Raji (cell line): Measurements from ENCODE around the gene ZNF350.

Experiments
- POLR2A ChIP-seq: IDR thresholded peaks from 2 replicates; pipeline ENCODE4 v1.6.1; 2011; ENCODE audit warnings: low read depth, low read length, control low read depth; ENCODE audit not compliant: insufficient read depth

The ZNF350 gene

DNA sequence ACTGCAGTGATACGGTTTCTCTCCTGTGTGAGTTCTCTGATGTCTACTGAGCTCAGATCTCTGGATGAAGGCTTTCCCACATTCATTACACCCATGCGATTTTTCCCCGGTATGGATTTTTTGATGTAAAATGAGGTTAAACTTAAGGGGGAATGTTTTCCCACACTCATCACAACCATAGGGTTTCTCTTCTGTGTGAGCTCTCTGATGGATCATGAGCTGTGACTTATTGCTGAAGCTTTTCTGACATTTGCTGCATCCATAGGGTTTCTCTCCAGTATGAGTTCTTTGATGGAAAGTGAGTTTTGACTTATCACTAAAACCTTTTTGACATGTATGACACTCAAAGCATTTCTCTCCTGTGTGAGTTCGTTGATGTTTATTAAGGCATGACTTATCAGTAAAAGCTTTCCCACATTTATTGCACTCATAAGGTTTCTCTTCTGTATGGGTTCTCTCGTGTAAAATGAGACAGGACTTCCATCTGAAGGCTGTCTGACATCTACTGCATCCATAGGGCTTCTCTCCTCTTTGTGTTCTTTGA lies 71.2 kb downstream of the ZNF350 start:
- no peak for TF ChIP-seq POLR2A
